Uterus (tissue), 4 donors: ENCODE data around the gene CHRM4. TPM values are rescaled to one million over a fixed set of nuclear protein-coding genes. Genes with fewer than 3 reads are reported as not detected.
A peak's percentile ranks its signal among the peaks of the same experiment; 100 is the strongest.
"Not testable (repeated sequence)": the region's sequence is repeated elsewhere in the genome, so short reads cannot be mapped to it uniquely, and the experiment has no call there.

Source experiments
- DNase-seq, 2 donors: peaks; one replicate each; pipeline ENCODE4 v3.0.0-alpha.2; 2019 to 2020
- H3K27ac ChIP-seq, 2 donors: fragments of 200-600 bp; sonication (generic); 1 replicate in 1 of 2; 2 replicates in 1 of 2; pipeline ENCODE4 v1.5.1; 2016 to 2018
- H3K27me3 ChIP-seq, 2 donors: fragments of 200-600 bp; sonication (generic); one replicate each; pipeline ENCODE4 v1.5.1; 2018 to 2019; ENCODE audit warnings: control low read depth in 1 of 2
- H3K36me3 ChIP-seq, 2 donors: fragments of 200-600 bp; sonication (generic); one replicate each; pipeline ENCODE4 v1.5.1; 2019; ENCODE audit warnings: control low read depth in 1 of 2
- H3K4me1 ChIP-seq, 2 donors: fragments of 200-600 bp; sonication (generic); one replicate each; pipeline ENCODE4 v1.5.1; 2018 to 2019; ENCODE audit warnings: control low read depth in 1 of 2
- H3K4me3 ChIP-seq, 2 donors: fragments of 200-600 bp; sonication (generic); 1 replicate in 1 of 2; 2 replicates in 1 of 2; pipeline ENCODE4 v1.5.1; 2018 to 2019; ENCODE audit warnings: mild to moderate bottlenecking in 1 of 2
- H3K9me3 ChIP-seq, 2 donors: fragments of 200-600 bp; sonication (generic); one replicate each; pipeline ENCODE4 v1.5.1; 2019; ENCODE audit warnings: control low read depth in 1 of 2
- POLR2A ChIP-seq, 2 donors: fragments of 450-650 bp; IDR thresholded peaks; one replicate each; pipeline ENCODE4 v1.6.1; 2016; ENCODE audit warnings: antibody characterized with exemption in 2 of 2, mild to moderate bottlenecking in 1 of 2, moderate library complexity in 1 of 2
- intact Hi-C: fragments of 100-400 bp; cut with DNase I; formaldehyde crosslinking; loops from one replicate; pipeline ENCODE4 v1.15.1; 2023; ENCODE audit warnings: low total_unique reads
- total RNA-seq, 4 donors: library from RNA; depleted of rRNA in 3 of 4; stranded (reverse); fragments of >200 nt in 3 of 4; gene quantifications; one replicate each; pipeline versions ENCODE4 v1.1.0 to v1.2.4, GENCODE V29; 2014 to 2023
- TF ChIP-seq, protein P1 (sequence below), 4 experiments: fragments of 200-600 bp in 2 of 4; fragments of 450-650 bp in 2 of 4; sonication (generic) in 2 of 4; IDR thresholded peaks; one replicate each; pipeline ENCODE4 v1.5.1; 2016 to 2019; ENCODE audit warnings: antibody characterized with exemption in 4 of 4, mild to moderate bottlenecking in 2 of 4, moderate library complexity in 1 of 4
- donor health status: DM: yes; HTN: yes; CAD: no.

CHRM4 gene
- total RNA-seq, 4 donors from 2014 or later = 0.14 to 0.67 TPM; not detected in 2

DNA sequence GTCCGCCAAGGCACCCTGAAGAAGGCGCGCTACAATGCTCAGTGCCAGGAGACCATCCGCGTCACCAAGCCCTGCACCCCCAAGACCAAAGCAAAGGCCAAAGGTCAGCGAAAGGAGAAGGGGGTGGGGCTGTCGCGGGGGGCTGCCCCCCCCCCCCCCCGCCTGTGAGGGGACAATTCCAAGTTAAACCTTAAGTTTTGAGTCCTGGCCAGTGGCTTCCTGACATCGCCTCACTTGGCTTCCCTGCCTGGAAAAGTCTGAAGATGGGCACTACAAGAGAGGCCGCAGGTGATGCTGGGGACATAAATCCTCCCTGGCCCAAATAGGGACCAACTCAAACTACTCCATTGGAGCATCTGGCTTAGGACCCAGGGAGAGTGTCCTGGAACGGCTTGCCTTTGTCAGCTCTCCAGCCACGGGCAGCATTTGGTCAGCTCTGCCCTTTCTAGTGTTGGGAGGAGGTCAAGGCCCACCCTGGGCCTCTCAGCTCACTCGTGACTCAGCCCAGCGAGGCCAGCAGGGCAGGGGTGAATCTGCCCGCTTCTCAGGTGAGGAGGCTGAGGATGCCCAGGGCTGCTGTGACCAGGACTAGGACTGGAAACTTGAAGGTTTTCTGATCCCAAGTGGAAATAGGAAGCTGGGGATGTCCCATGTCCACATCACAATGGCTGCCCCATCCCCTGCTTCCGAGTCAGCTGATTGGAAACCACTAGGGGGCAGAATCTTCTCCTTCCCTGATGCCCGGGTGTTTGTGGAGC is 8.8 kb downstream of the CHRM4 start:
- Histone ChIP-seq H3K4me3 (peak overlapping the region; percentile 48 to 82), H3K36me3 (no peaks in the 10 kb centered on the region), H3K27me3 (no peaks in the 10 kb centered on the region), H3K9me3 (no peaks in the 10 kb centered on the region), H3K27ac (no peak overlapping the region), H3K4me1 (peaks cover 0 to 9% of the 10 kb centered on the region in 2 donors)
- intact Hi-C loops = no loop called here
- TF ChIP-seq POLR2A (IDR thresholded peaks at IDR 0.05) = no peak
- TF ChIP-seq, protein P1, sequence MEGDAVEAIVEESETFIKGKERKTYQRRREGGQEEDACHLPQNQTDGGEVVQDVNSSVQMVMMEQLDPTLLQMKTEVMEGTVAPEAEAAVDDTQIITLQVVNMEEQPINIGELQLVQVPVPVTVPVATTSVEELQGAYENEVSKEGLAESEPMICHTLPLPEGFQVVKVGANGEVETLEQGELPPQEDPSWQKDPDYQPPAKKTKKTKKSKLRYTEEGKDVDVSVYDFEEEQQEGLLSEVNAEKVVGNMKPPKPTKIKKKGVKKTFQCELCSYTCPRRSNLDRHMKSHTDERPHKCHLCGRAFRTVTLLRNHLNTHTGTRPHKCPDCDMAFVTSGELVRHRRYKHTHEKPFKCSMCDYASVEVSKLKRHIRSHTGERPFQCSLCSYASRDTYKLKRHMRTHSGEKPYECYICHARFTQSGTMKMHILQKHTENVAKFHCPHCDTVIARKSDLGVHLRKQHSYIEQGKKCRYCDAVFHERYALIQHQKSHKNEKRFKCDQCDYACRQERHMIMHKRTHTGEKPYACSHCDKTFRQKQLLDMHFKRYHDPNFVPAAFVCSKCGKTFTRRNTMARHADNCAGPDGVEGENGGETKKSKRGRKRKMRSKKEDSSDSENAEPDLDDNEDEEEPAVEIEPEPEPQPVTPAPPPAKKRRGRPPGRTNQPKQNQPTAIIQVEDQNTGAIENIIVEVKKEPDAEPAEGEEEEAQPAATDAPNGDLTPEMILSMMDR (IDR thresholded peaks at IDR 0.05) = peak in 1 of 4 experiments; percentile 37
- DNase-seq = no peak

DNA sequence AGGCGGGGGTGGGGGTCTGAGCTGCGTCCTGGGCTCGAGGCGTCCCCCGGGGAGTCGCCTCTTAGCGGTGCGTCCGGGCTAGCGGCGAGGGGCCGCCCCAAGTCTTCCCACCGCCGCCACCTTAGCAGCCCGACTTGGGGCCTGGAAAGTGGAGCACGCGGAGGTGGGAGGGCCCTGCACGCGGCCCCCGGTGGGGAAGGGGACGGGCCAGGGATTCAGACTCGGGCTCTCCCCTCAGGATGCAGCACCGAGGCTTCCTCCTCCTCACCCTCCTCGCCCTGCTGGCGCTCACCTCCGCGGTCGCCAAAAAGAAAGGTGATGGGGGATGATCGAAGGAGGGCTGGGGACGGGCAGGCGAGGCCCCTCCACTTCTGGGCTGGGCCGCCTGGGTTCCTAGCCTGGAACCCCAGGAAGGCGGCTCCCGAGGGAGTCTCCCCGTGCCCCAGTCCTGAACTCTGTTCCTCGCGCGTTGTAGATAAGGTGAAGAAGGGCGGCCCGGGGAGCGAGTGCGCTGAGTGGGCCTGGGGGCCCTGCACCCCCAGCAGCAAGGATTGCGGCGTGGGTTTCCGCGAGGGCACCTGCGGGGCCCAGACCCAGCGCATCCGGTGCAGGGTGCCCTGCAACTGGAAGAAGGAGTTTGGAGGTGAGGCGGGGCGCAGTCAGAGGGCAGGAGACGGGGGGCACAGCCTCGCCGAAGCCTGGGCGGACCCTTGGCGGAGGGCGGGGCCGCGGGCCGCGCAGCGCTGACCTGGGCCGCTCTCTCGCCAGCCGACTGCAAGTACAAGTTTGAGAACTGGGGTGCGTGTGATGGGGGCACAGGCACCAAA is 9.5 kb downstream of the CHRM4 start:
- Histone ChIP-seq H3K4me1 (peaks cover 0 to 9% of the 10 kb centered on the region in 2 donors), H3K4me3 (peak overlapping the region; percentile 48 to 82), H3K9me3 (no peaks in the 10 kb centered on the region), H3K27me3 (no peaks in the 10 kb centered on the region), H3K36me3 (no peaks in the 10 kb centered on the region), H3K27ac (peak overlapping the region; percentile 77 to 98)
- peak in 1 of 2 donors; percentile 37 for DNase-seq
- intact Hi-C loops = no loop called here
- TF ChIP-seq POLR2A (IDR thresholded peaks at IDR 0.05) = no peak
- TF ChIP-seq, protein P1 (IDR thresholded peaks at IDR 0.05) = peak in 1 of 4 experiments; percentile 3

DNA sequence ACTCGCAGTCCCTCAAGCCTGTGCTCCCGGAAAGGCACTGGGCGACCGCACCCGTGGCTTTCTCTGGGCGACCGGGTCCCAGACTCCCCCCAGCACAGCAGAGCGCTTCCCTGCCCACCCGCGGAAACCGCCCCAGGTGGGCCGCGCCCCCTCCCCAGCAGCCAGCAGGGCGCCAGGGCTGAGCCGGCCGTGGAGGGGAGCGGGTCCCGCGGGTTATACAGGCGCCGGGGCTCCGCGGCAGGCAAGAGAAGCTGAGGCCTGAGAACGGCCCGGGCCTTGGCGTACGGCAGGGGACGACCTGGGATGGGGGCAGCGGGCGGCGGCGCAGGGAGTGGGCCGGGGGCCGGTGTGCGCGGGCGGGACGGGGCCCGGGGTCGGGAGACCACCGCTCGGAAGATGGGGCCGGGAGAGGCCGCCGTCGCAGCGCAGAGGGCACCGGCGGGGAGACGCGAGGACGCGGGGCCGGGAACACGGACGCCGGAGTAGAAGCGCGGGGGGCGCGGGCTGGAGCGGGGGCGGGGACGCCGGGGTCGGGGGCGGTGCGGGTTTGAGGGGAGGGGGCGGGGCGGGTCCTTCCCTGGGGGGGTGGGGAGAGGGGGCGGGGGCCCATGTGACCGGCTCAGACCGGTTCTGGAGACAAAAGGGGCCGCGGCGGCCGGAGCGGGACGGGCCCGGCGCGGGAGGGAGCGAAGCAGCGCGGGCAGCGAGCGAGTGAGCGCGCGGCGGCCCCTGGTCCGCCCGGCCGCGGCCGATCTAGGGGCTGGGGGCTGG is 10.3 kb downstream of the CHRM4 start, which contains the start of gene MDK:
TSS of gene MDK (plus strand) at position 622 of the 771 bp plus-strand sequence. CDS start 389 bp downstream, outside the sequence.
- intact Hi-C loops = no loop called here
- peak within 1 kb of the TSS; percentile 77 to 98 for H3K27ac ChIP-seq
- TF ChIP-seq, protein P1 (IDR thresholded peaks at IDR 0.05) = no peak
- no peak for TF ChIP-seq POLR2A (IDR thresholded peaks at IDR 0.05)
- peak within 1 kb of the TSS; percentile 48 to 82 for H3K4me3 ChIP-seq
- no peaks in the 10 kb centered on the region for H3K9me3 ChIP-seq
- peak in 1 of 2 donors; percentile 38 for DNase-seq
- H3K27me3 ChIP-seq = no peaks in the 10 kb centered on the region
- no peaks in the 10 kb centered on the region for H3K36me3 ChIP-seq
- H3K4me1 ChIP-seq = peaks cover 0 to 9% of the 10 kb centered on the region in 2 donors

DNA sequence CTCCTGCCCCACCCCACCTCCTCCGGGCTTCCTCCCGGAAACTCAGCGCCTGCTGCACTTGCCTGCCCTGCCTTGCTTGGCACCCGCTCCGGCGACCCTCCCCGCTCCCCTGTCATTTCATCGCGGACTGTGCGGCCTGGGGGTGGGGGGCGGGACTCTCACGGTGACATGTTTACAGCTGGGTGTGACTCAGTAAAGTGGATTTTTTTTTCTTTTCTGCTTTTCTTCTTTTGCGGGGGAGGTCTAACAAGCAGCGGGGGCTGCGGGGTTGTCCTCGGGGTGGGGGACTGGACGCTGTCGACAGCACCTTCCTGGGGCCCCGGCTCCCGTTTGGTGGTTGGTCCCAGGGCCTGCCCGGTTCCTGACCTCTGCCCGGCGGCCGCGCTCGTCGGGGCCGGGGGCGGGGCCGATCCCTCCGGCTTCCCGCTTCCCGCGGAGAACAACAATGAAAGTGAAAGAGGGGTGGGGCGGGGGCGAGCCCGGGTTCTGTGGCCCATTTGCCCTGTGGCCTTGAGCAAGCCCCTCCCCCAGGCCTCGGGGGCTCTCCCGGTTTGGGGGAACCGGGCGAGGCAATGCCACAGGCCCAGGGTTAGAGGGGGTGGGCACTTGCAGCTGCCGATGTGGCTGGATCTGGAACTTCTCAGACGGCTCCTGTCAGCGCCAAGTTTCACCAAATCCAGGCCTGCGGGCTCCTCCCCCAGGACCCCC is 11.1 kb downstream of the CHRM4 start:
- TF ChIP-seq POLR2A (IDR thresholded peaks at IDR 0.05) = peak in 1 of 2 donors; percentile 19
- TF ChIP-seq, protein P1 (IDR thresholded peaks at IDR 0.05) = no peak
- intact Hi-C loops = no loop called here
- peak overlapping the region; percentile 48 to 82 for H3K4me3 ChIP-seq
- H3K9me3 ChIP-seq = no peaks in the 10 kb centered on the region
- peak overlapping the region; percentile 77 to 98 for H3K27ac ChIP-seq
- no peaks in the 10 kb centered on the region for H3K36me3 ChIP-seq
- DNase-seq = peak; percentile 69 to 74
- H3K27me3 ChIP-seq = no peaks in the 10 kb centered on the region
- H3K4me1 ChIP-seq = peaks cover 0 to 9% of the 10 kb centered on the region in 2 donors

DNA sequence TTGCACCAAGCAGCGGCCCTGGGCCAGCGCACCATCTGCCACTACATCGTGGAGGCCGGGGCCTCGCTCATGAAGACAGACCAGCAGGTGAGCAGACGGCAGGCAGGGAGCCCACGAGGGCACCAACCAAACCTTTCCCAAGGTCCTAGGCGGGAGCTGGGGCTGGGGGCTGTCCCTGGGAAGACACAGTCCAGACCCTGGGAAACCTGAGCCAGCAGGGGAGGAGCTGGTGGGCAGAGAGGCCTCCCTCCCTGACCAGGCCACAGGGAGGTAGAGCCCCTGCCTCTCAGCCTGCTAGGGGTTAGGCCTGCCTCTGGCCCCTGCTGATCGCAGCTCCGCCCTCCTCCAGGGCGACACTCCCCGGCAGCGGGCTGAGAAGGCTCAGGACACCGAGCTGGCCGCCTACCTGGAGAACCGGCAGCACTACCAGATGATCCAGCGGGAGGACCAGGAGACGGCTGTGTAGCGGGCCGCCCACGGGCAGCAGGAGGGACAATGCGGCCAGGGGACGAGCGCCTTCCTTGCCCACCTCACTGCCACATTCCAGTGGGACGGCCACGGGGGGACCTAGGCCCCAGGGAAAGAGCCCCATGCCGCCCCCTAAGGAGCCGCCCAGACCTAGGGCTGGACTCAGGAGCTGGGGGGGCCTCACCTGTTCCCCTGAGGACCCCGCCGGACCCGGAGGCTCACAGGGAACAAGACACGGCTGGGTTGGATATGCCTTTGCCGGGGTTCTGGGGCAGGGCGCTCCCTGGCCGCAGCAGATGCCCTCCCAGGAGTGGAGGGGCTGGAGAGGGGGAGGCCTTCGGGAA is 11.9 kb downstream of the CHRM4 start:
- DNase-seq, H3K27me3 ChIP-seq, intact Hi-C loops, H3K9me3 ChIP-seq, H3K36me3 ChIP-seq, H3K4me1 ChIP-seq: not testable (repeated sequence)
- Histone ChIP-seq H3K27ac (peak overlapping the region; percentile 77 to 98), H3K4me3 (peak overlapping the region in 1 of 2 donors; percentile 82)
